GM12878 (cell line): ENCODE results near the gene IFNA8. TPM values are rescaled to one million over a fixed set of nuclear protein-coding genes. Genes with fewer than 3 reads are reported as not detected.

Experiments
- GATAD2B ChIP-seq: fragments of 450-650 bp; conservative IDR thresholded peaks from 2 replicates; pipeline ENCODE4 v1.6.1; 2017; ENCODE audit warnings: low read depth, mild to moderate bottlenecking, moderate library complexity
- HDAC6 ChIP-seq: fragments of 200-600 bp; sonication (generic); IDR thresholded peaks from one replicate; pipeline ENCODE4 v1.8.0; 2017; ENCODE audit warnings: antibody characterized with exemption; ENCODE audit not compliant: unreplicated experiment
- HDGF ChIP-seq: fragments of 450-650 bp; IDR thresholded peaks from 2 replicates; pipeline ENCODE4 v1.6.1; 2016; ENCODE audit warnings: antibody characterized with exemption
- NFYA ChIP-seq: IDR thresholded peaks from 2 replicates; pipeline ENCODE4 v1.6.1; 2011; ENCODE audit warnings: low read depth, mild to moderate bottlenecking, low read length, improper control_type of control experiment, borderline replicate concordance
- PKNOX1 ChIP-seq: fragments of 450-650 bp; IDR thresholded peaks from 2 replicates; pipeline ENCODE4 v1.6.1; 2016; ENCODE audit warnings: mild to moderate bottlenecking
- POLR2A ChIP-seq: IDR thresholded peaks from 2 replicates; pipeline ENCODE4 v1.6.1; 2011; ENCODE audit warnings: low read depth, mild to moderate bottlenecking, low read length
- POLR2AphosphoS5 ChIP-seq: IDR thresholded peaks from 2 replicates; pipeline ENCODE4 v1.6.1; 2011; ENCODE audit warnings: mild to moderate bottlenecking, low read length, inconsistent platforms
- PRDM15 ChIP-seq: fragments of 450-650 bp; formaldehyde crosslinking; IDR thresholded peaks from 2 replicates; pipeline ENCODE4 v1.4.0; 2020; ENCODE audit warnings: mild to moderate bottlenecking, moderate library complexity
- RB1 ChIP-seq: fragments of 450-650 bp; formaldehyde crosslinking; IDR thresholded peaks from 2 replicates; pipeline ENCODE4 v1.6.1; 2017; ENCODE audit warnings: mild to moderate bottlenecking, borderline replicate concordance
- RFX5 ChIP-seq: IDR thresholded peaks from 2 replicates; pipeline ENCODE4 v1.6.1; 2011; ENCODE audit warnings: low read depth, low read length, improper control_type of control experiment
- SIN3A ChIP-seq: IDR thresholded peaks from 2 replicates; pipeline ENCODE4 v1.6.1; 2012; ENCODE audit warnings: low read depth, low read length, improper control_type of control experiment
- SMC3 ChIP-seq: IDR thresholded peaks from 2 replicates; pipeline ENCODE4 v1.6.1; 2011; ENCODE audit warnings: low read length, improper control_type of control experiment, borderline replicate concordance
- SREBF1 ChIP-seq: IDR thresholded peaks from 2 replicates; pipeline ENCODE4 v1.6.1; 2012; ENCODE audit warnings: mild to moderate bottlenecking, low read length
- TCF3 ChIP-seq: IDR thresholded peaks from 2 replicates; pipeline ENCODE4 v1.6.1; 2012; ENCODE audit warnings: low read depth, mild to moderate bottlenecking, low read length, borderline replicate concordance; ENCODE audit not compliant: insufficient read depth
- ZBED1 ChIP-seq: IDR thresholded peaks from 2 replicates; pipeline ENCODE4 v1.6.1; 2016; ENCODE audit warnings: borderline replicate concordance
- ZBTB40 ChIP-seq: fragments of 450-650 bp; IDR thresholded peaks from 2 replicates; pipeline ENCODE4 v1.6.1; 2016; ENCODE audit warnings: mild to moderate bottlenecking, moderate library complexity, borderline replicate concordance
- polyA plus RNA-seq, 11 experiments: library from polyadenylated mRNA; depleted of rRNA in 4 of 11; unstranded in 6 of 11; stranded (reverse) in 5 of 11; fragments of >200 nt; fragmentation: Nextera tagmentation in 4 of 11; fragmentation: Illumina TruSeq in 1 of 11; extraction: Ambion mirVana in 4 of 11; extraction: Trizol in 1 of 11; gene quantifications; 1 replicate in 1 of 11; 2 replicates in 10 of 11; pipeline versions ENCODE4 v1.2.1 to v1.2.3, GENCODE V29; 2011 to 2016; ENCODE audit warnings: inconsistent platforms in 2 of 11, missing spikeins in 2 of 11, low read depth in 1 of 11
- total RNA-seq, 4 experiments: library from RNA; depleted of rRNA in 3 of 4; stranded (reverse); fragments of >200 nt in 3 of 4; fragmentation: Illumina TruSeq in 1 of 4; extraction: Trizol in 1 of 4; gene quantifications; 2 replicates each; pipeline versions ENCODE4 v1.2.1 to v1.2.3, GENCODE V29; 2013 to 2021
- TF ChIP-seq, protein P1 (sequence below): IDR thresholded peaks from 2 replicates; pipeline ENCODE4 v1.6.1; 2011; ENCODE audit warnings: borderline replicate concordance, low read depth, mild to moderate bottlenecking, moderate library complexity, mixed read lengths, low read length; ENCODE audit not compliant: insufficient read depth; ENCODE audit errors: extremely low read length
- TF ChIP-seq, protein P2 (sequence below): IDR thresholded peaks from 2 replicates; pipeline ENCODE4 v1.6.1; 2011; ENCODE audit warnings: mild to moderate bottlenecking, low read depth, low read length, moderate library complexity; ENCODE audit not compliant: insufficient replicate concordance

The IFNA8 gene
- total and polyA plus RNA-seq, 10 of the 15 experiments (the other 5 are each of a cell fraction or from before 2014, with no cell fraction given), result not detected

DNA sequence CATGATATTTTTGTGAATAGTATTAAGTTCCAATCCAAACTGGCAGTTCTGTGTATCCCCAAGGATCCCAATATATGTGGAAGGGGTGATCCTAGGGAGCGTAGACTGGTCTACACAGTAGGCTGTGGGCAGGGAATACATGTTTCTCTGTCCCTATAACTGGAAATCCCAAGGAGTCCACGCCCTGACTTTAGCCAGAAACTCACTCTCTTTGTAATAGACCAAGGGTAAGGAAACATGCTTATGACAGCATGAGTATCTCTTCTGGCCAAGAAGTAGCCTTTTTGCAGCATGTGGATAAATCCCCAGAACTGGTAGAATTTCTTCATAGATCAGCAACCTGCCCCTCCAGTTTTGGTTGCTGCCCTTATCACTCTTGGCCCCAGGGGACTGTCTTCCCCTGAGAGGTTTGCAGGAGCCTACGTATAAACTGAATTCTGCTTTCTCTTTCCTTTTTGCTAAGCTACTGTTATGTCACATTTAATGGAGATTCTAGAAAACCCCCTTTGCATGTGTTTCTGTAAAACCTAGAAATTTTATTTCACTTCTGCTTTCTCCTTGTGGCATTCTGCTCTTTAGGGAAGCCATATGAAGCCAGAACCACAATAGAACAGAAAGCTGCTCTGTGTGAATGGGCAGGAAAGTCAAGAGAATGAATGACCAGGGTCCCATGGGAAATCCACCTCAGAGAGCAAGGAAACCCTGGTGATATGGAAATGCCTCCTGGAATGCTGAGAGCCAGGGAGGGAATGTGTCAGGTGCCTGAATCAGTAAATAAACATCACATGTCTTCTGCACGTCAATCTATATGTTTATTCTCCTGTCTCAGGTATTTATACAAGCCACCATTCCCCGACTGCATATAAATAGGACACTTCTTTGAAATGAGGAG lies 27.2 kb upstream of the IFNA8 start (continued):
- TF ChIP-seq ZBTB40 (no peak), POLR2A (no peak), TCF3 (no peak), RB1 (peak; percentile 98; the same call in 1 of the 2 replicates), POLR2AphosphoS5 (no peak), SMC3 (0 out of 2 replicates have a peak, but pooled peaks have one; percentile 3), PRDM15 (no peak), GATAD2B (peak; percentile 85), PKNOX1 (peak; percentile 84), HDAC6 (no peak), NFYA (no peak), SREBF1 (no peak), RFX5 (0 out of 2 replicates have a peak, but pooled peaks have one; percentile 20), HDGF (no peak), SIN3A (0 out of 2 replicates have a peak, but pooled peaks have one; percentile 53), ZBED1 (peak; percentile 84)
- TF ChIP-seq, protein P1, sequence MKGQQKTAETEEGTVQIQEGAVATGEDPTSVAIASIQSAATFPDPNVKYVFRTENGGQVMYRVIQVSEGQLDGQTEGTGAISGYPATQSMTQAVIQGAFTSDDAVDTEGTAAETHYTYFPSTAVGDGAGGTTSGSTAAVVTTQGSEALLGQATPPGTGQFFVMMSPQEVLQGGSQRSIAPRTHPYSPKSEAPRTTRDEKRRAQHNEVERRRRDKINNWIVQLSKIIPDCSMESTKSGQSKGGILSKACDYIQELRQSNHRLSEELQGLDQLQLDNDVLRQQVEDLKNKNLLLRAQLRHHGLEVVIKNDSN, result no peak
- TF ChIP-seq, protein P2, sequence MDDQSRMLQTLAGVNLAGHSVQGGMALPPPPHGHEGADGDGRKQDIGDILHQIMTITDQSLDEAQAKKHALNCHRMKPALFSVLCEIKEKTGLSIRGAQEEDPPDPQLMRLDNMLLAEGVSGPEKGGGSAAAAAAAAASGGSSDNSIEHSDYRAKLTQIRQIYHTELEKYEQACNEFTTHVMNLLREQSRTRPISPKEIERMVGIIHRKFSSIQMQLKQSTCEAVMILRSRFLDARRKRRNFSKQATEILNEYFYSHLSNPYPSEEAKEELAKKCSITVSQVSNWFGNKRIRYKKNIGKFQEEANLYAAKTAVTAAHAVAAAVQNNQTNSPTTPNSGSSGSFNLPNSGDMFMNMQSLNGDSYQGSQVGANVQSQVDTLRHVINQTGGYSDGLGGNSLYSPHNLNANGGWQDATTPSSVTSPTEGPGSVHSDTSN, result no peak
